Endothelial cell of umbilical vein (primary cell): ENCODE data around the gene DENND1B.
"Not testable (repeated sequence)": the region's sequence is repeated elsewhere in the genome, so short reads cannot be mapped to it uniquely, and the experiment has no call there.

ENCODE experiments used
- CTCF ChIP-seq, 2 donors: IDR thresholded peaks; 1 replicate in 1 of 2; 2 replicates in 1 of 2; pipeline ENCODE4 v1.5.1; 2011; ENCODE audit warnings: low read length in 2 of 2, mild to moderate bottlenecking in 2 of 2, moderate library complexity in 2 of 2, control low read depth in 1 of 2, inconsistent platforms in 1 of 2, low read depth in 1 of 2; ENCODE audit not compliant: insufficient read depth in 1 of 2; ENCODE audit errors: extremely low read depth in 1 of 2
- EZH2 ChIP-seq: IDR thresholded peaks from 2 replicates; pipeline ENCODE4 v1.6.1; 2012; ENCODE audit warnings: borderline replicate concordance, low read depth, mild to moderate bottlenecking, moderate library complexity, low read length, inconsistent platforms; ENCODE audit not compliant: severe bottlenecking
- FOS ChIP-seq: IDR thresholded peaks from 2 replicates; pipeline ENCODE4 v1.6.1; 2011; ENCODE audit warnings: mild to moderate bottlenecking, low read length, moderate library complexity, borderline replicate concordance; ENCODE audit not compliant: insufficient read depth
- JUN ChIP-seq: IDR thresholded peaks from 2 replicates; pipeline ENCODE4 v1.6.1; 2011; ENCODE audit warnings: borderline replicate concordance, low read depth; ENCODE audit not compliant: insufficient read length, insufficient read depth
- MAX ChIP-seq: IDR thresholded peaks from 2 replicates; pipeline ENCODE4 v1.6.1; 2011; ENCODE audit not compliant: insufficient read depth, insufficient read length
- MYC ChIP-seq: IDR thresholded peaks from one replicate; pipeline ENCODE4 v1.6.1; 2011; ENCODE audit warnings: mild to moderate bottlenecking, low read depth, low read length
- POLR2A ChIP-seq: IDR thresholded peaks from 2 replicates; pipeline ENCODE4 v1.6.1; 2012; ENCODE audit warnings: low read depth, mild to moderate bottlenecking, control low read depth, low read length
- POLR2AphosphoS5 ChIP-seq: IDR thresholded peaks from 2 replicates; pipeline ENCODE4 v1.6.1; 2012; ENCODE audit warnings: low read depth, mild to moderate bottlenecking, control low read depth, low read length, moderate library complexity; ENCODE audit not compliant: insufficient read depth

- TF ChIP-seq POLR2A; CTCF (IDR thresholded peaks at IDR 0.05; ENCODE audit: extremely low read depth in 1 of 2, insufficient read depth in 1 of 2, low read depth in 1 of 2, low read length in 2 of 2); POLR2AphosphoS5; EZH2; MYC; MAX; JUN; FOS: not testable (repeated sequence)
Observed at GRCh38 chr1:197755553-197755952, 19.7 kb downstream of the DENND1B start.
